NCI-H2171 treated with DMSO at 0.1 percent for 48 hours (cell line): Measurements from ENCODE around the gene STX17.

Experiments
- DNase-seq: peaks from one replicate; lab custom pipeline; 2025; lab: John Stamatoyannopoulos, UW

The STX17 gene

GRCh38 chr9:99907208-99907532, 716 bp downstream of the STX17 start:
- DNase-seq: peak; percentile 38

GRCh38 chr9:99911600-99911999, 5.1 kb downstream of the STX17 start:
- DNase-seq: no peak

GRCh38 chr9:99916650-99917049, 10.2 kb downstream of the STX17 start:
- DNase-seq: no peak

- DNase-seq: no peak
These were observed 11.7 kb downstream of the STX17 start for GRCh38 chr9:99918134-99918533.

- no peak for DNase-seq
These were observed 13.5 kb downstream of the STX17 start for GRCh38 chr9:99919930-99920329.

- DNase-seq: no peak
These were observed 15.6 kb downstream of the STX17 start for GRCh38 chr9:99921875-99922710.

- no peak for DNase-seq
These were observed 16.2 kb downstream of the STX17 start for GRCh38 chr9:99922711-99923030.

- no peak for DNase-seq
These were observed 19.1 kb downstream of the STX17 start for GRCh38 chr9:99925541-99925940.

GRCh38 chr9:99929652-99930051, 23.2 kb downstream of the STX17 start:
- DNase-seq: no peak

GRCh38 chr9:99931155-99931840, 24.8 kb downstream of the STX17 start:
- no peak for DNase-seq

GRCh38 chr9:99936947-99937587, 30.6 kb downstream of the STX17 start:
- no peak for DNase-seq

- DNase-seq: no peak
These were observed 40.9 kb downstream of the STX17 start for GRCh38 chr9:99947395-99947794.

GRCh38 chr9:99948482-99948881, 42.0 kb downstream of the STX17 start:
- no peak for DNase-seq

GRCh38 chr9:99948896-99949295, 42.4 kb downstream of the STX17 start:
- DNase-seq: no peak

GRCh38 chr9:99953861-99954507, 47.5 kb downstream of the STX17 start:
- no peak for DNase-seq

GRCh38 chr9:99954819-99955218, 48.4 kb downstream of the STX17 start:
- DNase-seq: no peak

- DNase-seq: no peak
These were observed 49.2 kb downstream of the STX17 start for GRCh38 chr9:99955606-99956005.

GRCh38 chr9:99962680-99963261, 56.3 kb downstream of the STX17 start:
- DNase-seq: no peak

- no peak for DNase-seq
These were observed 57.9 kb downstream of the STX17 start for GRCh38 chr9:99964336-99964735.

- DNase-seq: no peak
These were observed 59.5 kb downstream of the STX17 start for GRCh38 chr9:99966001-99966400.

- no peak for DNase-seq
These were observed 60.3 kb downstream of the STX17 start for GRCh38 chr9:99966716-99967115.

- DNase-seq: no peak
These were observed 61.0 kb downstream of the STX17 start for GRCh38 chr9:99967457-99967856.
